HepG2 (cell line): ENCODE data around the gene RUSC1. TPM values are rescaled to one million over a fixed set of nuclear protein-coding genes. Genes with fewer than 3 reads are reported as not detected.

Source experiments
- ATRX ChIP-seq: sonication (generic); formaldehyde crosslinking; IDR thresholded peaks from 2 replicates; pipeline ENCODE4 v1.4.0; 2020; ENCODE audit warnings: missing genetic modification reagents, borderline replicate concordance
- CREBL2 ChIP-seq: sonication (generic); formaldehyde crosslinking; IDR thresholded peaks from 2 replicates; pipeline ENCODE4 v1.8.1; 2023; ENCODE audit warnings: missing genetic modification reagents, mild to moderate bottlenecking, borderline replicate concordance
- FOXO4 ChIP-seq: sonication (generic); formaldehyde crosslinking; conservative IDR thresholded peaks from 2 replicates; pipeline ENCODE4 v1.8.1; 2023; ENCODE audit warnings: missing genetic modification reagents
- GTF3A ChIP-seq: sonication (generic); formaldehyde crosslinking; conservative IDR thresholded peaks from 2 replicates; pipeline ENCODE4 v1.4.0; 2020; ENCODE audit warnings: mild to moderate bottlenecking, missing genetic modification reagents
- KLF16 ChIP-seq, 2 experiments: sonication (generic) in 1 of 2; formaldehyde crosslinking in 1 of 2; IDR thresholded peaks; 2 replicates each; pipeline versions ENCODE4 v1.6.1 to v1.8.0; 2016 to 2023; ENCODE audit warnings: missing genetic modification reagents in 2 of 2, missing compliant biosample characterization in 1 of 2
- NFATC3 ChIP-seq: sonication (generic); formaldehyde crosslinking; IDR thresholded peaks from 2 replicates; pipeline ENCODE4 v1.5.1; 2020; ENCODE audit warnings: mild to moderate bottlenecking, missing genetic modification reagents
- TOE1 ChIP-seq: sonication (generic); formaldehyde crosslinking; IDR thresholded peaks from 2 replicates; pipeline ENCODE4 v1.4.0; 2020; ENCODE audit warnings: mild to moderate bottlenecking, missing genetic modification reagents
- U2AF1 ChIP-seq: fragments of 200-400 bp; formaldehyde crosslinking; optimal IDR thresholded peaks from 2 replicates; pipeline ENCODE3; 2017; ENCODE audit warnings: mild to moderate bottlenecking, low read depth, low read length
- ZBTB37 ChIP-seq: sonication (generic); formaldehyde crosslinking; IDR thresholded peaks from 2 replicates; pipeline ENCODE4 v1.4.0; 2020; ENCODE audit warnings: mild to moderate bottlenecking, missing genetic modification reagents
- ZC3H13 ChIP-seq: sonication (generic); formaldehyde crosslinking; IDR thresholded peaks from 2 replicates; pipeline ENCODE4 v1.8.1; 2023; ENCODE audit warnings: mild to moderate bottlenecking, missing genetic modification reagents, moderate library complexity
- ZFP36L1 ChIP-seq: sonication (generic); formaldehyde crosslinking; IDR thresholded peaks from 2 replicates; pipeline ENCODE4 v1.8.0; 2022; ENCODE audit warnings: mild to moderate bottlenecking, missing genetic modification reagents, moderate library complexity
- ZHX2 ChIP-seq, 2 experiments: sonication (generic) in 1 of 2; formaldehyde crosslinking in 1 of 2; IDR thresholded peaks; 2 replicates each; pipeline versions ENCODE4 v1.6.1 to v1.9.0; 2014 to 2022; ENCODE audit warnings: antibody characterized with exemption in 1 of 2, borderline replicate concordance in 1 of 2, inconsistent platforms in 1 of 2, low read depth in 1 of 2, missing genetic modification reagents in 1 of 2
- ZNF138 ChIP-seq: sonication (generic); formaldehyde crosslinking; IDR thresholded peaks from 2 replicates; pipeline ENCODE4 v1.5.0; 2020; ENCODE audit warnings: mild to moderate bottlenecking, low read depth, missing genetic modification reagents
- ZNF20 ChIP-seq: sonication (generic); formaldehyde crosslinking; IDR thresholded peaks from 2 replicates; pipeline ENCODE4 v1.4.0; 2020; ENCODE audit warnings: mild to moderate bottlenecking, moderate library complexity, missing genetic modification reagents
- ZNF546 ChIP-seq: sonication (generic); formaldehyde crosslinking; conservative IDR thresholded peaks from 2 replicates; pipeline ENCODE4 v1.8.1; 2023; ENCODE audit warnings: mild to moderate bottlenecking, missing genetic modification reagents
- ZNF547 ChIP-seq: sonication (generic); formaldehyde crosslinking; IDR thresholded peaks from 2 replicates; pipeline ENCODE4 v1.5.1; 2020; ENCODE audit warnings: mild to moderate bottlenecking, missing genetic modification reagents
- ZNF557 ChIP-seq: sonication (generic); formaldehyde crosslinking; IDR thresholded peaks from 2 replicates; pipeline ENCODE4 v1.4.0; 2020; ENCODE audit warnings: missing genetic modification reagents
- ZNF564 ChIP-seq: sonication (generic); formaldehyde crosslinking; IDR thresholded peaks from 2 replicates; pipeline ENCODE4 v1.8.1; 2023; ENCODE audit warnings: mild to moderate bottlenecking, missing genetic modification reagents
- ZNF747 ChIP-seq: sonication (generic); formaldehyde crosslinking; IDR thresholded peaks from 2 replicates; pipeline ENCODE4 v1.8.1; 2023; ENCODE audit warnings: missing genetic modification reagents, mild to moderate bottlenecking, borderline replicate concordance
- polyA plus RNA-seq, 8 experiments: library from polyadenylated mRNA; depleted of rRNA in 3 of 8; stranded (reverse) in 7 of 8; unstranded in 1 of 8; fragments of >200 nt; fragmentation: Illumina TruSeq in 4 of 8; extraction: Trizol in 4 of 8; gene quantifications; 2 replicates each; pipeline versions ENCODE4 v1.2.1 to v1.2.3, GENCODE V29; 2011 to 2016; ENCODE audit warnings: low read depth in 4 of 8, missing spikeins in 1 of 8, mixed read lengths in 1 of 8; ENCODE audit not compliant: insufficient read depth in 1 of 8
- total RNA-seq, 5 experiments: library from RNA; depleted of rRNA; stranded (reverse); fragments of >200 nt; fragmentation: Illumina TruSeq; extraction: Trizol; gene quantifications; 2 replicates each; pipeline ENCODE4 v1.2.3, GENCODE V29; 2016; ENCODE audit warnings: low read depth in 1 of 5

Gene RUSC1
- total and polyA plus RNA-seq, 2 of the 13 experiments (the other 11 are each of a cell fraction or from before 2014, with no cell fraction given) = 18.7 to 20.4 TPM

- TF ChIP-seq GTF3A (0 out of 2 replicates have a peak, but pooled peaks have one; percentile 58), TOE1 (CRISPR knock-in tag) (no peak), ZNF138 (CRISPR knock-in tag) (no peak), NFATC3 (no peak), ZNF20 (no peak), FOXO4 (no peak), ZBTB37 (no peak), ZNF546 (no peak), ATRX (CRISPR knock-in tag) (no peak), ZFP36L1 (CRISPR knock-in tag) (no peak), U2AF1 (no peak), ZNF747 (no peak), ZHX2 (IDR thresholded peaks at IDR 0.05; ENCODE audit: low read depth) (no peak), ZHX2 (CRISPR knock-in tag; IDR thresholded peaks at IDR 0.05; ENCODE audit: borderline replicate concordance) (no peak), CREBL2 (CRISPR knock-in tag) (no peak), KLF16 (CRISPR knock-in tag; IDR thresholded peaks at IDR 0.05) (no peak), ZNF564 (no peak; the same call in 1 of the 2 replicates), ZNF547 (CRISPR knock-in tag) (no peak; the same call in none of the 2 replicates), ZNF557 (CRISPR knock-in tag) (no peak), ZC3H13 (CRISPR knock-in tag) (no peak; the same call in 1 of the 2 replicates)
These were observed 43.4 kb upstream of the RUSC1 start, which contains the start of gene HCN3 (continued) for GRCh38 chr1:155277070-155277901.
